Tibial nerve (tissue), 4 donors: ENCODE measurements around the gene ELFN1.

ENCODE experiments used
- EP300 ChIP-seq, 2 donors: sonication (generic); formaldehyde crosslinking; IDR thresholded peaks; one replicate each; pipeline ENCODE4 v1.6.1; 2017; ENCODE audit warnings: antibody characterized with exemption in 2 of 2, mild to moderate bottlenecking in 1 of 2
- POLR2A ChIP-seq, 2 donors: fragments of 450-650 bp; IDR thresholded peaks; one replicate each; pipeline ENCODE4 v1.6.1; 2017; ENCODE audit warnings: antibody characterized with exemption in 2 of 2, mild to moderate bottlenecking in 2 of 2, moderate library complexity in 2 of 2
- TF ChIP-seq, protein P1 (sequence below), 5 experiments: fragments of 200-600 bp in 3 of 5; fragments of 450-650 bp in 2 of 5; sonication (generic) in 3 of 5; IDR thresholded peaks; one replicate each; pipeline ENCODE4 v1.5.1; 2016 to 2019; ENCODE audit warnings: antibody characterized with exemption in 5 of 5, mild to moderate bottlenecking in 3 of 5, moderate library complexity in 2 of 5

DNA sequence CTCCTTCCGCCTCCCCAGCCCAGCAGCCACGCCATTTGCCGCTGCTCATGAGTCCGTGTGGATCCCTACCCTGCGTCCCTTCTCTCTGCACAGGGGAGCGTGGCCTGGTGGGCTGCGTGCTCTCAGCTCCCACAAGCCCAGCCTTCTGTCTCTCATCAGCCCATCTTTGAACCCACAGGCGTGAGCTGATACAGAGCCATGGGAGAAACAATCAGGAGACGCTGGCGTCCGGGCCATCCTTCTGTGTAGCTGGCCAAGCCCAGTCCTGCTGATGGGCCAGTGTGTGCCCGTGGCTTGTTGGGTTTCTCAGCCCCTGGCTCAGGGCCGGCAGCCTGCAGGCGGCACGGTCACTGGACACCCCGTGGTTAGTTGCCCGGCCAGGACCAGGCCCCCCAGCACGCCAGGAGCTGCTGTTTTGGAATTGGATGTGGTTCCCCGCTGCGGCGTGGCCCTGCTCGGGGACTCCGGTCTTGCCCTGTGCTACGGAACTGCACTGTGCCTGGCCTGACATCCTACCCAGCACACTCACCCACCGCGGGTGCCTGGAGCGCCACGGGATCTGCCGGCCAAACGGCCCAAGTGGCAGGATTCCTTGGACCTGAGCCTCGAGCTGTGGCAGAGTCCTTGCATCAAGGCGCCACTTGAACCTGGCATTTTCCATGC lies 88.9 kb downstream of the ELFN1 start:
- TF ChIP-seq POLR2A (IDR thresholded peaks at IDR 0.05) = no peak
- TF ChIP-seq, protein P1, sequence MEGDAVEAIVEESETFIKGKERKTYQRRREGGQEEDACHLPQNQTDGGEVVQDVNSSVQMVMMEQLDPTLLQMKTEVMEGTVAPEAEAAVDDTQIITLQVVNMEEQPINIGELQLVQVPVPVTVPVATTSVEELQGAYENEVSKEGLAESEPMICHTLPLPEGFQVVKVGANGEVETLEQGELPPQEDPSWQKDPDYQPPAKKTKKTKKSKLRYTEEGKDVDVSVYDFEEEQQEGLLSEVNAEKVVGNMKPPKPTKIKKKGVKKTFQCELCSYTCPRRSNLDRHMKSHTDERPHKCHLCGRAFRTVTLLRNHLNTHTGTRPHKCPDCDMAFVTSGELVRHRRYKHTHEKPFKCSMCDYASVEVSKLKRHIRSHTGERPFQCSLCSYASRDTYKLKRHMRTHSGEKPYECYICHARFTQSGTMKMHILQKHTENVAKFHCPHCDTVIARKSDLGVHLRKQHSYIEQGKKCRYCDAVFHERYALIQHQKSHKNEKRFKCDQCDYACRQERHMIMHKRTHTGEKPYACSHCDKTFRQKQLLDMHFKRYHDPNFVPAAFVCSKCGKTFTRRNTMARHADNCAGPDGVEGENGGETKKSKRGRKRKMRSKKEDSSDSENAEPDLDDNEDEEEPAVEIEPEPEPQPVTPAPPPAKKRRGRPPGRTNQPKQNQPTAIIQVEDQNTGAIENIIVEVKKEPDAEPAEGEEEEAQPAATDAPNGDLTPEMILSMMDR (IDR thresholded peaks at IDR 0.05) = no peak
- TF ChIP-seq EP300 (IDR thresholded peaks at IDR 0.05) = no peak
